ENCODE data around the gene CLEC11A.
"Not testable (repeated sequence)": the region's sequence is repeated elsewhere in the genome, so short reads cannot be mapped to it uniquely, and the experiment has no call there.

DNA sequence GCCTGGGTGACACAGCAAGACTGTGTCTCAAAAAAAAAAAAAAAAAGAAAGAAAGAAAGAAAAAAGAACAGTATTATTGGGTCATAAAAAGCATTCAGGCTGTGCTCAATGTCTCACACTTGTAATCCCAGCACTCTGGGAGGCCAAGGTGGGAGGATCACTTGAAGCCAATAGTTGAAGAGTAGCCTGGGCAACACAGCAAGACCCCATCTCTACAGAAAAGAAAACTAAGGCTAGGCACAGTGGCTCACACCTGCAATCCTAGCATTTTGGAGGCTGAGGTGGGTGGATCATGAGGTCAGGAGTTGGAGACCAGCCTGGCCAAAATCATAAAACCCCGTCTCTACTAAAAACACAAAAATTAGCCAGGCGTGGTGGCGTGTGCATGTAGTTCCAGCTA is 34.5 kb downstream of the CLEC11A start:
- TF ChIP-seq, protein P1, sequence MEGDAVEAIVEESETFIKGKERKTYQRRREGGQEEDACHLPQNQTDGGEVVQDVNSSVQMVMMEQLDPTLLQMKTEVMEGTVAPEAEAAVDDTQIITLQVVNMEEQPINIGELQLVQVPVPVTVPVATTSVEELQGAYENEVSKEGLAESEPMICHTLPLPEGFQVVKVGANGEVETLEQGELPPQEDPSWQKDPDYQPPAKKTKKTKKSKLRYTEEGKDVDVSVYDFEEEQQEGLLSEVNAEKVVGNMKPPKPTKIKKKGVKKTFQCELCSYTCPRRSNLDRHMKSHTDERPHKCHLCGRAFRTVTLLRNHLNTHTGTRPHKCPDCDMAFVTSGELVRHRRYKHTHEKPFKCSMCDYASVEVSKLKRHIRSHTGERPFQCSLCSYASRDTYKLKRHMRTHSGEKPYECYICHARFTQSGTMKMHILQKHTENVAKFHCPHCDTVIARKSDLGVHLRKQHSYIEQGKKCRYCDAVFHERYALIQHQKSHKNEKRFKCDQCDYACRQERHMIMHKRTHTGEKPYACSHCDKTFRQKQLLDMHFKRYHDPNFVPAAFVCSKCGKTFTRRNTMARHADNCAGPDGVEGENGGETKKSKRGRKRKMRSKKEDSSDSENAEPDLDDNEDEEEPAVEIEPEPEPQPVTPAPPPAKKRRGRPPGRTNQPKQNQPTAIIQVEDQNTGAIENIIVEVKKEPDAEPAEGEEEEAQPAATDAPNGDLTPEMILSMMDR (IDR thresholded peaks at IDR 0.05) = not testable (repeated sequence)
- not testable (repeated sequence) for TF ChIP-seq POLR2A (IDR thresholded peaks at IDR 0.05)
